NCI-H510A (cell line): Measurements from ENCODE around the gene FANCM.

Experiments used
- DNase-seq: peaks from one replicate; lab custom pipeline; 2025; lab: John Stamatoyannopoulos, UW

FANCM gene, protein sequence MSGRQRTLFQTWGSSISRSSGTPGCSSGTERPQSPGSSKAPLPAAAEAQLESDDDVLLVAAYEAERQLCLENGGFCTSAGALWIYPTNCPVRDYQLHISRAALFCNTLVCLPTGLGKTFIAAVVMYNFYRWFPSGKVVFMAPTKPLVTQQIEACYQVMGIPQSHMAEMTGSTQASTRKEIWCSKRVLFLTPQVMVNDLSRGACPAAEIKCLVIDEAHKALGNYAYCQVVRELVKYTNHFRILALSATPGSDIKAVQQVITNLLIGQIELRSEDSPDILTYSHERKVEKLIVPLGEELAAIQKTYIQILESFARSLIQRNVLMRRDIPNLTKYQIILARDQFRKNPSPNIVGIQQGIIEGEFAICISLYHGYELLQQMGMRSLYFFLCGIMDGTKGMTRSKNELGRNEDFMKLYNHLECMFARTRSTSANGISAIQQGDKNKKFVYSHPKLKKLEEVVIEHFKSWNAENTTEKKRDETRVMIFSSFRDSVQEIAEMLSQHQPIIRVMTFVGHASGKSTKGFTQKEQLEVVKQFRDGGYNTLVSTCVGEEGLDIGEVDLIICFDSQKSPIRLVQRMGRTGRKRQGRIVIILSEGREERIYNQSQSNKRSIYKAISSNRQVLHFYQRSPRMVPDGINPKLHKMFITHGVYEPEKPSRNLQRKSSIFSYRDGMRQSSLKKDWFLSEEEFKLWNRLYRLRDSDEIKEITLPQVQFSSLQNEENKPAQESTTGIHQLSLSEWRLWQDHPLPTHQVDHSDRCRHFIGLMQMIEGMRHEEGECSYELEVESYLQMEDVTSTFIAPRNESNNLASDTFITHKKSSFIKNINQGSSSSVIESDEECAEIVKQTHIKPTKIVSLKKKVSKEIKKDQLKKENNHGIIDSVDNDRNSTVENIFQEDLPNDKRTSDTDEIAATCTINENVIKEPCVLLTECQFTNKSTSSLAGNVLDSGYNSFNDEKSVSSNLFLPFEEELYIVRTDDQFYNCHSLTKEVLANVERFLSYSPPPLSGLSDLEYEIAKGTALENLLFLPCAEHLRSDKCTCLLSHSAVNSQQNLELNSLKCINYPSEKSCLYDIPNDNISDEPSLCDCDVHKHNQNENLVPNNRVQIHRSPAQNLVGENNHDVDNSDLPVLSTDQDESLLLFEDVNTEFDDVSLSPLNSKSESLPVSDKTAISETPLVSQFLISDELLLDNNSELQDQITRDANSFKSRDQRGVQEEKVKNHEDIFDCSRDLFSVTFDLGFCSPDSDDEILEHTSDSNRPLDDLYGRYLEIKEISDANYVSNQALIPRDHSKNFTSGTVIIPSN (N-terminal part only)

DNA sequence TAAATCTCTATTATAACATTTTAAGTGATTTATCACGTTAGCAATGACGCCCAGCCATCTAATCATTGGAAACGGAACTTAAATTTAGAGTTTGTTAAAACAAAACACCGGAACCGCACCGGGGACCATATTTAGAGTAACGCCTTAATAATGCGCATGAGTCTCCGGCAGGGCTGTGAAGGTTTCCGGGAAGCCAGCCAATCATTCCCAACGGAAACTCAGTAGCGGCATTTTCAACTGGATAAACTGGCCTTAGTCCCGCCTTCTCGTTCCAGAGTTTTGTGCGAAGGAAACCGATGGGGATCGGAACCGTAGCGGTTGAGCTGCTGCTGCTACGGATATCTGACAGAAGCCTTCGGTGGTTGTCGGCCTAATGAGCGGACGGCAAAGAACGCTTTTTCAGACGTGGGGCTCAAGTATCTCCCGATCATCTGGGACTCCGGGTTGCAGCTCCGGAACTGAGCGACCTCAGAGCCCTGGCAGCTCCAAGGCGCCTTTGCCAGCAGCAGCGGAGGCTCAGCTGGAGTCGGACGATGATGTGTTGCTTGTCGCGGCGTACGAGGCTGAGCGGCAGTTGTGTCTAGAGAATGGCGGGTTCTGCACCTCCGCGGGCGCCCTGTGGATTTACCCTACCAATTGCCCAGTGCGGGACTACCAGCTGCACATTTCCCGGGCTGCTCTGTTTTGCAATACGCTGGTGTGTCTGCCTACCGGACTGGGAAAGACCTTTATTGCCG, at the start of gene FANCM:
Gene FANCM (plus strand): TSS at position 272 of the 737 bp plus-strand sequence. CDS start 102 bp downstream, at position 374.
- peak; percentile 87 for DNase-seq

DNA sequence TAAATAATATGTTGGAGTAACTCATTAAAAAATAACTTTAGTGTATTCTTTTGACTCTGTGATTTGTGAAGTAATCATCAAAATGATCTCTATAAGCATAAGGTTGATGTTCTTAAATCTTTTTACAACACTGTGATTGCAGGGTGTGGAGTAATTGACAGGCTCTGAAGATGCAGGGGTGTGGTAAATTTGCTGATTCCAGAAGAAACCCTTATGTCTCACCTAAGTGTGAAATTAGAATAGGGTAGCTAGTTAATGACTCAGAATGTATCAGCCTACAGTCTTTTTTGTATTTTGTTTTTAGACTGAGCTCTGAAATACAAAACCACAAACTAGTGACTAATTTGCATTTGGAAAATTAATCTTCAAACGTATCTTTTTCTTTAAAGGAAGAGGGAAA, 45.9 kb upstream of the FANCM start:
- no peak for DNase-seq

DNA sequence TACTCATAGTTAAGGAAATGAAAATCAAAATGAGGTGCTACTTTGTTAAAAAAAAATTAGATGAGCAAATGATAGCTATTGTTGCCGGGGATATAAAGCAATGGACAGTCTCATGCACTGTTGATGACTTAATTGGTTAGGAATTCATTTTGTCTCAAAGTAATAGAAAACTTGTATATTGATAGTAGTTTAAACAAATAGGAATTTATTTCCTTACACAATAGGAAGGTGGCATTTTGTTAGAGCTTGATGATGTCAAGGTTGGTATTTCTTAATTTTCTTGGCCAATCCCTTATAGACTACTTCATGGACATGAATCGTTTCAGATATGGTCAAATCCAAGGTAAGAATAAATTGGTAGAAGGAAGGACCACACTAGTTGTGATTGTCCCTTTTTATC, 44.0 kb upstream of the FANCM start:
- DNase-seq, result no peak

DNA sequence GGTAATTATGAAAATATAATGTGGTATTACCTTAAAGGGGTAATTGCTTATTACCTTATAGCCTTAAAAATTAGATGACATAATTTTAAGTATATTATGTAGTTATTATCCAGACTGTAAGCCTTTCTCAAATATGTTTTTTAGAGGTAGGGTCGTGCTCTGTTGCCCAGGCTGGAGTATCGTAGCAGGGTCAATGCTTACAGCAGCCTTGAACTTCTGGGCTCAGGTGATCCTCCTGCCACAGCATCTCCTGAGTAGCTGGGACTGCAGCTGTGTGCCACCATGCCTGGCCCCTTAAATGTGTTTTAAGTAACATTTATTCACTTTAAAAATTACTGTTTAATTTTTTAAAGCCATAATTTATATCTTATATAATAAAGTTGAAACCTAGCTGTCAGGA, 41.5 kb upstream of the FANCM start:
- no peak for DNase-seq

DNA sequence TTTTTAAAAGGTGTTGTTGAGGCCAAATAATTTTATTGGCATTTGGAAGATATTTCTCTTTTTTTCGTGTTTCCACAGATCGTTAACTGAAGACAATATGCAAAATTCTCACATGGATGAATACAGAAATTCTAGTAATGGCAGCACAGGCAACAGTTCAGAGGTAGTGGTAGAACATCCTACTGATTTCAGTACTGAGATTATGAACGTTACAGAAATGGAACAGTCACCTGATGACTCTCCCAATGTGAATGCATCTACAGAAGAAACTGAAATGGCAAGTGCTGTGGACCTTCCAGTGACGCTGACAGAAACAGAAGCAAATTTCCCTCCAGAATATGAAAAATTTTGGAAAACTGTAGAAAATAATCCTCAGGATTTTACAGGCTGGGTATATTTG, 40.6 kb upstream of the FANCM start:
- DNase-seq, result no peak

GRCh38 chr14:45096218-45096617, 39.5 kb upstream of the FANCM start:
- DNase-seq, result no peak

DNA sequence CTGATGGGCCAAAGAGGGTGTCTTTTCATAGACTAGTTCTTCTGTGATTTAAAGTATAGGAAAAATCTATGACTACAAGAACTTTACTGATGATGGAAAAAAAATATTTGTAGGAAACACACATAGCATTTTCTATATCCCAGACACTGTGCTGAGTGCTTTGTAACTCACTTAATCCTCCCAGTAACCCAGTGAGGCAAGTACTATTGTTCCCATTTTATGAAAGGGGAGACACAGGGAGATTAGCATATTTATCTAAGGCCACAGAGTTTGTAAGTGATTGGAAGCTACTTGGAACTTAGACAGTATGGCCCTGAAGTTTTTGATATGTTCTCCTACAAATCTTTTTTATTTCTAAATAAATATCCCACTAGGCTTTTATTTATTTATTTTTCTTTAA, 31.9 kb upstream of the FANCM start:
- no peak for DNase-seq

DNA sequence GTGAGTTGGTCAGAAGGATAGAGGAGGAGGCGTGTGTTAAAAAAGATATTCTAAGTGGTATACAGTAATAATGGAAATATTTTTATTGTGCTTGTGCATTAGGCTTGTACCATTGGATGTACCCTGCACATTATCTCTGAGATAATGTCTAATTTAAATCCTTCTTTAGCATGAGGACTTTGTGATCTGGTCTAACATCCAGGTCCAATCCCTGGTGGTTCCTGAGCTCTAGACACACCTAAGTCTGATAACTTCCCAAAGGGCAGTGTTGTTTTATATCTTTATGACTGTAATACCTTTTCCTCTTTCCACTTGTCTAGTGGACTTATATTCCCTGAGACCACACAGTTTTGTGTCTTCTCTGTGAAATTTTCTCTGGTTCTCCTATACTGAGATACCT, 31.2 kb upstream of the FANCM start:
- no peak for DNase-seq

DNA sequence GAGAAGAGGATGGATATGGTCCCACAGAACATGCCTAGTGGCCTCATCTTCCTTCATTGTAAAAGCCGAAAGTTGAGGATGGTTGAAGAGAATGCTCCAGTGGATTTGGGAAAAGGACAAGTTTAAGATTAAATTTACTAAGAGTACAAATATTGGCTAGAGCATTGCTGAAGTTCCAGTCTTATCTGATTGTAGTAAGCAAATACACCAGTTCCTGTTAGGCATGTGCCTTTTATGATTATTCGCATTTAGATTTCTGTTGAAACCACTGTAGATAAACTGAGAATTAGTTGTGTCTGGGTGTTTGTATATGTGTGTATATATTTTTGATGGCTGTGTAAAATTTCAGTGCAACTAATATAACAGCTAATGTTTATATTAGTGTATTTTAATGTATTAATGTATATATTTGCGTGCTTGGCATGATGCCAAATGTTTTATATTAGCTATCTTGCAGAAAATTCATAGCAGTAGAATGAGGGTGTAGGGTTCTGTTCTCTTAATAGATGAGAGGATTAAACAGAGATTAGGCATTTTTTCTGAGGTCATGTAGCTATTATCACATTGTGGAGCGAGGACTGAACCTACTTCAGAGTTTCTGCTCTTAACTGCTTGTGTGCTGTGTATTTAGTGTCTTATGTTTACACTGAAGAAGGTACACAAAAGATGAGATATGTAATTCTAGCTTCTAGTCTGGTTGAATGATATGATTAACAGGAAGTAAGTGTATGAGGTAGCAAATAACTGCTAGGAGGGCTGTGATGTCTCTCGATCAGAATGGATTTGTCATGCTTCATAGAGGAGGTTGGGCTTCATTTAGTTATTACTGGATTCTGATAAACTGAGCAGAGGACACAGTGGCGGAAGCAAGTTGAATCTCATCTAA, 22.6 kb upstream of the FANCM start:
- DNase-seq, result peak; percentile 19

- no peak for DNase-seq
Measured at GRCh38 chr14:45114327-45114726, 21.4 kb upstream of the FANCM start.

DNA sequence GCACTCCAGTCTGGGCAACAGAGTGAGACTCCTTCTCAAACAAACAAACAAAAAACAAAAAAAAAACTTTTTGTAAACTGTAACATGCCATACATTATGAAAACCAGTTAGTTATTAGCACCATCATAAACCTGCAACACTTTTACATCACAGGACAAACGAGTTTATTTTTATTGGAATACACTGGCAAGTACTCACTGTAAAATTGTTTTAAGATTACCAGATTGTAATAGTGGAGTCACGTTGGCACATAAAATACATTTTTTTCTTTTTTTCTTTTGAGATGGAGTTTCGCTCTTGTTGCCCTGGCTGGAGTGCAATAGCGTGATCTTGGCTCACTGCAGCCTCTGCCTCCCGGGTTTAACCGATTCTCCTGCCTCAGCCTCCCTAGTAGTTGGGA, 17.1 kb upstream of the FANCM start:
- DNase-seq, result no peak

DNA sequence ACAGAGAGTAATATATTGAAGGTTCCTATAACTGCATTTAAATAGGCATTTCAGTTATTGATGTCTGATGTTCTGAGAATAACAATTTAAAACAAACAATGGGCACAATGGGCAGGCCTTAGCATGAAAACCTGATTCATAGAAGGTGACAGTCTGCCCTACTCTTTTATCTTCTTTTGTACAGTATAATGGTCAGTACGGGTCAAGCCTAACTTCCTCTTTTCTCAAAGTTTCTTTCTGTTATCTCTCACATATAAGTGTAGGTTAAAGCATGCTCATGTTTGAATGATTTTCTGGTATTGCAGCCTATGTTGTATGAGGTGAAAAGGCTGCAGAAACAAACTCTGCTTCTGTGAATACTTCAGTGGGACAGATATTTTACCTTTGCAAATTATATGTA, 15.6 kb upstream of the FANCM start:
- DNase-seq, result no peak

DNA sequence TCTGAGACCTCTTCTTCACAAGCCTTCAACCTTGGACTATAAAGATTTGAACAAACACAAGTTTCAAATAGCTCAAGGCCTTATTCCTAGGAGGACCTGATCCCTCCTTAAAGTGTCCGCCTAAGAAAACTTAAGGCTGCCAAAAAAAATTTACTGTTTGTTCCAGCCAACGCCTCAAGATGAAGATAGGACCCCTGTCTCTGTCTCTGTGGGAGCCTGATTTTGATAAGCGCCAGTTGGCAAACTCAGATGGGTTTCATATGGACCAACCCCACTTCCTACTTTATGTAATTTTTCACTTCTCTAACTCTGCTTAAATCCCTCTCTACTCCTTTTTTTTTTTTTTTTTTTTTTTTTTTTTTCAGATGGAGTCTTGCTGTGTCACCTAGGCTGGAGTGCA, 12.5 kb upstream of the FANCM start:
- DNase-seq, result no peak

DNA sequence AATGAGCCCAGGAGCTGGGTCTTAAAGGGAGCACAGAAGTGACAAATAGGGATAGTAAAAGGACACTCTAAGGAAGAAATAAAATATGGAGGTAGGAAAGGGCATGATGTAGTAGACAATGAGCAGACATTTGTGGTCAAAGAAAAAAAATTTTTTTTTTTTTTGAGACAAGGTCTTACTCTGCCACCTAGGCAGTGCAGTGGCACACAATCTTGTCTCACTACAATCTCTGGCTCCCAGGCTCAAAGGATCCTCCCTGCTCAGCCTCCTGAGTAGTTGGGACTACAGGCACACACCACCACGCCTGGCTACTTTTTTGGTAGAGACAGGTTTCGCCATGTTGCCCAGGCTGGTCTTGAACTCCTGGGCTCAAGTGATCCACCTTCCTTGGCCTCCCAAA, 10.0 kb upstream of the FANCM start:
- no peak for DNase-seq

GRCh38 chr14:45128963-45129629, 6.6 kb upstream of the FANCM start:
- DNase-seq, result no peak

GRCh38 chr14:45133683-45134050, 2.1 kb upstream of the FANCM start:
- no peak for DNase-seq

- peak; percentile 95 for DNase-seq
Measured at GRCh38 chr14:45134051-45134958, 1.4 kb upstream of the FANCM start, which contains the start of gene FKBP3. Gene FKBP3, minus strand, starts transcription at chr14:45134481. Its CDS starts 25 bp downstream, at chr14:45134456.

GRCh38 chr14:45135156-45135555, 574 bp upstream of the FANCM start:
- DNase-seq, result no peak

GRCh38 chr14:45136399-45136798, 669 bp downstream of the FANCM start:
- DNase-seq, result no peak
